ENCODE results near the gene TMEM175.
A peak's percentile ranks its signal among the peaks of the same experiment; 100 is the strongest.
"Not testable (repeated sequence)": the region's sequence is repeated elsewhere in the genome, so short reads cannot be mapped to it uniquely, and the experiment has no call there.

TMEM175 gene

DNA sequence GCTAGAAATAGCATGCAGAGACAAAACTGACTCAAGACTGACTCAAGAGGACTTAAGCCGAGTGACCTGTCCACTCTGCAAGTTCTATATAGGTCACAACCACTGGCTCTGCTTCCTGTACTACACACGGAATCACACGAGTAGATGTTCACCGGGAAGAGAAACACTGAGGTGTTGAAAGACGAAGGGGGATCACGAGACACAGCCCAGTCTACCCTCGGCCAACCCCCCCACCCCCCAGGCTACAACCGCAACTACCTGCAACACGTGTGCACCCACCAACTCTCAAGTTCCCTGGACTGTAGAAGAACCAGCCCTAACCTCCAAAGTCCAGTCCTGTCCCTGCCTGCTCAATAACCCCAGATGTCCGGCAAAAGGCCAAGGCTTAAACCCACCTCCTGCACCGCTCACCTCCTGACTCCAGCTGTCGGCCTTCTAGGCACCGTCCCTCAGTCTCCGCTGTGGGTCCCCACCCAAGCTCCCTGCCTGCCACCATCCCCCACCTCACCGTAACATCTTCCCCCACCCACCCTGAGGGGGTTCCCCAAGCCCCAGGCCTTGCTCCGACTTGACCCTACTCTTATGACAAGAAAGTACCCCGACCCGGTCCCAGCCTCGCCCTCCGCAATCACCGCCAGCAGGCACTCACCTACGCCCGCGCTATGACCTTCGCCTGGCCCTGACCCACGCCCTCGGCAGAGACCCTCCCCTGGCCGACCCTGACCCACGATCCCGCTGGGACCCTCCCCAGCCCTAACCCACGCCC lies 883 bp upstream of the TMEM175 start:
- H3K4me3 ChIP-seq (ENCODE audit: low read length), result peak overlapping the region; percentile 87
- TF ChIP-seq ZNF274 (IDR thresholded peaks at IDR 0.05; ENCODE audit: low read depth, low read length), result no peak

DNA sequence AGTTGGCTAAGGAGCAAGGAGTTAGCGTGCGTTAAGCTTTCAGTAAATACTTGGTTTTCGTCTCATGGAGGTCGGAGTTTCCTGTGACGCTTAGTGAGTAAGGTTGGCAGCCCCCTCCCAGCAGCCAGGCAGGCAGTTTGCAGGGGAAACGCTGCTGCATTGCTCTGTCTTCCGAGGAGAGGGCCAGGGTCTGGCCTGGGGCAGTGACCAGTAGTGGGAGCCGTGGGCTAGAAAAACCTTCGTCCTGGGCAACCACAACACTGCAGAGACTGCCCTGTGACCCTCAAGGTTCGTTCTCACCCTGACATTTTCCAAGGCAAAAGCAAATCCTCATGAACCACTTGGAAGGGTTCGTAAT lies 432 bp downstream of the TMEM175 start:
- peak overlapping the region; percentile 74 for H3K4me3 ChIP-seq (ENCODE audit: low read length)

DNA sequence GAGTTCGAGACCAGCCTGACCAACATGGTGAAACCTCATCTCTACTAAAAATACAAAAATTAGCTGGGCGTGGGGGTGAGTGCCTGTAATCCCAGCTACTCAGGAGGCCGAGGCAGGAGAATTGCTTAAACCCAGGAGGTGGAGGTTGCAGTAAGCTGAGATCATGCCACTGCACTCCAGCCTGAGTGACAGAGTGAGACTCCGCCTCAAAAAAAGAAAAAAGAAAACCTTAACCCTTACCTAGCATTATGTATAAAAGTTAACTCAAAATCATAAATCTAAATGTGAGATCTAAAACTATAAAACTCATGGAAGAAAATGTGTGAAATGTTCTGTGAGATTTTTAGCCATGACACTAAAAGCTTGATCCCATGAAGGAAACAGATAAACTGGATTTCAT lies 7.2 kb downstream of the TMEM175 start:
- not testable (repeated sequence) for H3K4me3 ChIP-seq (ENCODE audit: low read length)

More for the DNA sequence above, 432 bp downstream of the TMEM175 start:
- no peak for TF ChIP-seq ZNF274 (IDR thresholded peaks at IDR 0.05; ENCODE audit: low read depth, low read length)

DNA sequence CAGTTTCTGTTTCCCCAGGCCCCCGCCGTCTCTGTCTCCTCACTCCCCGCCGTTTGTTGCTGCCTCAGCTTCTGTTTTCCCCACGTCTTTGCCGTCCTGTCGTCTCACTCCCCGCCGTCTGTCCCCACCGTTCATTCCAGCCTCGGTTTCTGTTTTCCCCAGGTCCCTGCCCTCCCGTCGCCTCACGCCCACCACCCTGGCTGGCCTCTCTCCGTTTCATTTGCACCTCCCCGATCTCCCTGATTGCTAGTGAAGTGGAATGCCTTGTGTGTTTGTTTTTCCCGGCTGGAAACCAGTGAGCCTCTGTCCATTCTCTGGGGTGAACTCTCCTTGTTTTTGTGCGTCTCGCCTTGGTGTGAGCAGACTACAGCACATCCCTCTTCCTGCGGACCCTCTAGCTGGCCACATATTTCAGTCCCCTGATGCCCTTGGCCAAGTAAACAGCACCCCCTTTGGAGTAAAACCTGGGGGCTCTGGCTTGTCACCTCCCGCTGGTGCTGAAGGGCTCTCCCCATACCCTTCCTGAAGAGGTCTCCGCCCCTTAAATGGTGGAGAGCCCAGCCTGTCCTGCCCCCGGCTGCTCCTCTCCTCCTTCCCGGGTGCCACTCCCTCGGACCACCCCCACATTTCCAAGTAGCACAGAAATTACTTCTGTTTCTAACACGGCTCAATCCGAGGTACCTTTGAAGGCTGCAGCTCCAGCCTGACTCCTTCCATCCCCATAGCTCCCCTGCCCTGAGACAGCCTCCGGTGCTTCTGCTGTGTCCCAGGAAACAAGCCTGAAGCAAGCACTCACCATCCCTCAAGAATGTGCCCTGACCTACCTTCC lies 13.2 kb downstream of the TMEM175 start:
- TF ChIP-seq ZNF274 (IDR thresholded peaks at IDR 0.05; ENCODE audit: low read depth, low read length), result no peak
- no peak overlapping the region for H3K4me3 ChIP-seq (ENCODE audit: low read length)

DNA sequence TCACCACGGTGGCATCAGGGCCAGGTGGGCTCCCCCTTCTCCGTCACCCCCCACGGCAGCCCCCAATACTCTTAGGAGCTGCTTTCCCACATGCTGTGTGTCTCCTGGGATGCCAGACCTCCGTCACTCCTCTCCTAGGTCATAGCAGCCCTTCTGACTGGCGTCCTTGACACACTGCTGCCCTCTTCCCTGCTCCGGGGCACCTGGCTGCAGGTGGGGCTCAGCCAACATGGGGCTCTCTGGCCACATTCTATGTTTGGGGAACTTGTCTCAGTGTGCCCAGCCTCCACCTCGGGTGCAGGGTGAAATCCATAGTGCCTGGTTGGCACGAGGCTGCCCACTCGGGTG lies 13.8 kb downstream of the TMEM175 start:
- H3K4me3 ChIP-seq (ENCODE audit: low read length), result no peak overlapping the region
- no peak for TF ChIP-seq ZNF274 (IDR thresholded peaks at IDR 0.05; ENCODE audit: low read depth, low read length)

DNA sequence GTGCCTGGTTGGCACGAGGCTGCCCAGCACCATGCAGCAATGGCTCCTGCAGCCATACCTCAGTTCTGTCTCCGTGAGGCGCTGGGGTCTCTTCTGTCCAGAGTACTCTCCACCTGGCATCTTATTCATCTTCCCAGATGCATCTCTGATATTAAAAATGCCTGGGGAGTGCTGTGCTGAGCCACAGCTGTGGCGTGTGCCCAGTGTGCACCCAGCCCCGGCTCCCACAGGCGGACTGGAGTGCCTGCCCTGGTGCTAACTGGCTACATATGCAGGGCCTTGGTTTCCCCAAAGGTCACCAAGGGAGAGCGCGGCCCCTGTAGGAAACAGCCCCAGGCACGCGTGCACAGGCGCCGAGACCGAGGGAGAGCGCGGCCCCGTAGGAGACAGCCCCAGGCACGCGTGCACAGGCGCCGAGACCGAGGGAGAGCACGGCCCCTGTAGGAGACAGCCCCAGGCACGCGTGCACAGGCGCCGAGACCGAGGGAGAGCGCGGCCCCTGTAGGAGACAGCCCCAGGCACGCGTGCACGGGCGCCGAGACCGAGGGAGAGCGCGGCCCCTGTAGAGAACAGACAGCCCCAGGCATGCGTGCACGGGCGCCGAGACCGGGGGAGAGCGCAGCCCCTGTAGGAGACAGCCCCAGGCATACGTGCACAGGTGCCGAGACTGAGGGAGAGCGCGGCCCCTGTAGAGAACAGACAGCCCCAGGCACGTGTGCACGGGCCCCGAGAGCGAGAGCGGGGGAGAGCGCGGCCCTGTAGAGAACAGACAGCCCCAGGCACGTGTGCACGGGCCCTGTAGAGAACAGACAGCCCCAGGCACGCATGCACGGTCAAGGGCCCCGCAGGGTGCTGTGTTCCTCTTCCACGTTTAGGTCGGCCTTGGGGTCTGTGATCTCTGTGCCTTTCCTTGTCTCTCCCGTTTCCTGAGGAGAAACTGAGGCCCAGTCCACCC lies 14.5 kb downstream of the TMEM175 start:
- no peak for TF ChIP-seq ZNF274 (IDR thresholded peaks at IDR 0.05; ENCODE audit: low read depth, low read length)
- no peak overlapping the region for H3K4me3 ChIP-seq (ENCODE audit: low read length)

DNA sequence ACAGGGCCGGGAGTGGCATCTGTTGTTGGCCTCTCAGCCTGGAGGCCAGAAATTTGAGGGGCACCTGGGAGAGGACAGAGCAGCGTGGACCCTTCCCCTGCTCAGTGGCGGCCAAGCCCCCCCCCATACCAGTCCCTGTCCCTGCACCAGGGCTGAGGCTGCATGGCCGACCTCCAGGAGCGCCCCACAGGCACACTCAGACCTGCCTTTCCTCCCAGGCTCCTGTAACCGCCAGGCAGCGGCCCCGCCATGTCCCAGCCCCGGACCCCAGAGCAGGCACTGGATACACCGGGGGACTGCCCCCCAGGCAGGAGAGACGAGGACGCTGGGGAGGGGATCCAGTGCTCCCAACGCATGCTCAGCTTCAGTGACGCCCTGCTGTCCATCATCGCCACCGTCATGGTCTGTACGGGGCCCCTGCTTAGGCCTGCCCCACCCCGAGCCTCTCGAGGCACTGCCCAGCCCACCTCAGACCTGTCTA lies 15.3 kb downstream of the TMEM175 start:
- no peak for TF ChIP-seq ZNF274 (IDR thresholded peaks at IDR 0.05; ENCODE audit: low read depth, low read length)
- no peak overlapping the region for H3K4me3 ChIP-seq (ENCODE audit: low read length)

DNA sequence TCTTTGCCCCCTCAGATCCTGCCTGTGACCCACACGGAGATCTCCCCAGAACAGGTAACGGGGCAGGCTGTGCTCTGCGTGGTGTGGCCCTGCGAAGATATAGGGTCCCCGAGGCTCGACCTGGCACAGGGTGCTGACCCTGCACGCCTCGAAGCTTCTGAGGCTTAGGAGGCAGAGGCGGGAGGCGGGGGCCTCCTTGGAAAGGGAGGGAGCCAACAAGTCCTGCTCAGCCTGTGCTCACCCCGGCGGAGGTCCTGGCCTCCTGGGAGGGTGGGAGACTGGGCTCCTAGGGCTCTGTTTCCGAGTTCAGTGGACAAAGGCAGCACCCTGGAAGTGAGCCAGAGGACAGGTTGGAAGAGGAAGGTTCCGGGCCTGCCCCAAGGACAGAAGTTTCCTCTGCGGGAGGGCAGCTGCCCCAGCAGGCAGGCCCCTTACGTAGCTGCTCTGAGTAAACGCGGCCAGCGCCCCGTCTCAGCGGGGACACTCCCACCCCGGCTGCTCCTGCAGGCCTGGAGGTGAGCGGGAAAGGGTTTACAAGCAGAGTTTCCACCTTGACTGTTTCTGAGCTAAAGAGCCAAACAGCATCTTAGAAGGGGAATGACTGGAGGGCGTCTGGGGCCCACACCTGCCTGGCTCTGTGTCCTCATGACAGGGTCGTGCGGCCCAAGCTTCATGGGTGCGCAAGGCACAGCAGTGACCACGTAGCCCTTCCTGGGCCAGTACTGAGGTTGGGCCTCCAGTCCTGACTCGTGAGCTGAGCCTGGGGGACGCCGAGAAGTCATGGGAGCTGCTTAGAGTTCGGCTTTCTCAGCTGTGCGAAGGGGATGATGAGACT lies 16.1 kb downstream of the TMEM175 start:
- no peak for TF ChIP-seq ZNF274 (IDR thresholded peaks at IDR 0.05; ENCODE audit: low read depth, low read length)
- H3K4me3 ChIP-seq (ENCODE audit: low read length), result no peak overlapping the region

DNA sequence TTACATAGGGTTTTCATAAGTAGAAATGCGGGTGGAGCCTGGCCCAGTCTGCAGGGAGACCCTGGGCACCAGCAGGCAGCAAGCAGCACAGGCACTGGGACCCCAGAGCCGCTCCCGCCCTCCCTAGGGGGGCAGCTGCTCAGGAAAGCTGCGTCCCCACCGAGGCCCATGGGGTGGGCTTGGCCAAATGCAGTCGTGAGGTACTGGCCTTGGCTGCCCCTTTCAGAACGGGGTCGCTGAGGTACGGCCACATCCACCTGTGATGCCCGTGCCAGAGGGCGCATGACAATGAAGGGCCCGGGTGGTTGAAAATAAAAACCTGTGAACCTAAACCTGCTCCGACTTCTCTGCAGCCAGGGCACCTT lies 16.7 kb downstream of the TMEM175 start:
- no peak for TF ChIP-seq ZNF274 (IDR thresholded peaks at IDR 0.05; ENCODE audit: low read depth, low read length)
- no peak overlapping the region for H3K4me3 ChIP-seq (ENCODE audit: low read length)

DNA sequence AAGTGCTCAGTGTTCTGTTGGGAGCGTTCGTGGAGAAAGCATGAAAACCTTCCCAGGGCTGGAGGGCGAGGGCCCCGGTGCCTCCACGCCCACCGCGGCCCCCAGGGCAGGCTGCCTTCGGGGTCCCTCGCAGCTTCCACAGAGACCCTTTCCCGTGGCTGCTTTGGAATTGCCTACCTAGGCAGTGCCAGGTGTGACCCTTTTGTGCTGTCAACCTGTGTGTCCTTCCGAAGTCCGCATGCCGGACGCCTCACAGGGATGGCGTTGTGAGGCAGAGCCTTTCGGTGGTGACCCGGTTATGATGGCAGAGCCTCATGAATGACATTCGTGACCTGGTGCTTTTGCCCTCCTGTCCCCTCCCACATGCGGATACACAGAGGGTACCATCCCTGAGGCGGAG lies 17.4 kb downstream of the TMEM175 start:
- no peak for TF ChIP-seq ZNF274 (IDR thresholded peaks at IDR 0.05; ENCODE audit: low read depth, low read length)
- H3K4me3 ChIP-seq (ENCODE audit: low read length), result no peak overlapping the region

DNA sequence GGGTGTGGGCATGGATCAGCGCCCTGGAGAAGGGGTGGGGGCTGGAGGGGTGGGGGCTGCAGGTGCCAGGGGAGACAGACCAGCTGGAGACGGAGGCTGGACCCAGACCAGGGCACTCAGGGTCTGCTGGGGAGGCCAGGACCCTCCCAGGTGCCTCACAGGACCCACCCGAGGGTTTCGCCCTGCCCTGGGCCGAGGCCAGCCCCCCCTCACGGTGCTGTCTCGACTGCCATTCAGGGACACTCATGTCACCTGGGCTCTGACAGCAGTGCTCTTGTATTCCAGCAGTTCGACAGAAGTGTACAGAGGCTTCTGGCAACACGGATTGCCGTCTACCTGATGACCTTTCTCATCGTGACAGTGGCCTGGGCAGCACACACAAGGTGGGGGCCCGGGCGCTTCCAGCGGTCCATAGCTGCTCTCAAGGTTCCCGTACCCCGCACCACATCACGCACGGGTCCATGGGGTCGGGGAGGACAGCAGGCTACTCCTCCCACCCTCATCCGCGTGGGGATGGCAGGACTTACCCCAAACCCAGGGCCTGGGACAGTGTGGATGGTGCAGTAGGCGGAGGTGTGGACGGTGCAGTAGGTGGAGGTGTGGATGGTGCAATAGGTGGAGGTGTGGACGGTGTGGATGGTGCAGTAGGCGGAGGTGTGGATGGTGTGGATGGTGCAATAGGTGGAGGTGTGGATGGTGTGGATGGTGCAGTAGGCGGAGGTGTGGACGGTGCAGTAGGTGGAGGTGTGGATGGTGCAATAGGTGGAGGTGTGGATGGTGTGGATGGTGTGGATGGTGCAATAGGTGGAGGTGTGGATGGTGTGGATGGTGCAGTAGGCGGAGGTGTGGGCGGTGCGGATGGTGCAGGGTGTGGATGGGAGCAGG lies 18.1 kb downstream of the TMEM175 start:
- no peak overlapping the region for H3K4me3 ChIP-seq (ENCODE audit: low read length)
- no peak for TF ChIP-seq ZNF274 (IDR thresholded peaks at IDR 0.05; ENCODE audit: low read depth, low read length)

DNA sequence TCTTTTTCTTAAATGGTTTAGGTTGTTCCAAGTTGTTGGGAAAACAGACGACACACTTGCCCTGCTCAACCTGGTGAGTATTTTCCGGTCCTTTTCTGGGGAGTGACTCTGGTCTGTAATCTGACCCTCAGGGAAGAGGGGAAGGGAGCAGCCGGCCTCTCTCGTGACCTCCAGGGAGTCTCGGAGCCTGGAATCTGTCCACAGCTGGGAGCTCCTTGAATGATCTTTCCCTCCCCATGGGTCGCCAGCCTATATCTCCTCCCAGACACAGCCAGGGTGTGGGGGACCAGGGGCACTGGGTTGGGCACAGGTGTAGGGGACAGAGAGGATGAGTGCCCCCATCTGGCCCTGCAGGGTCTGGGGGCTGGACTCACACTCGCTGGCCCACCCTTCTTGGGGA lies 18.9 kb downstream of the TMEM175 start:
- H3K4me3 ChIP-seq (ENCODE audit: low read length), result no peak overlapping the region
- no peak for TF ChIP-seq ZNF274 (IDR thresholded peaks at IDR 0.05; ENCODE audit: low read depth, low read length)

All from GM08714 (cell line).